ENCODE measurements around the gene MSANTD1. TPM values are rescaled to one million over a fixed set of nuclear protein-coding genes. Genes with fewer than 3 reads are reported as not detected.

The MSANTD1 gene
- total RNA-seq, 1 experiment from 2014 or later = 0.71 TPM

- intact Hi-C loops (cut with micrococcal nuclease) = no loop called here
- Histone ChIP-seq H3K36me3 (ENCODE audit: control insufficient read depth in 1 of 2, insufficient read depth in 2 of 2, low read length in 2 of 2) (peaks cover 9 to 21% of the 10 kb centered on the region in 2 experiments; a peak in 3 of 4 replicates), H3K9me3 (ENCODE audit: control insufficient read depth in 1 of 2, insufficient read depth in 1 of 2, low read depth in 1 of 2, low read length in 2 of 2) (no peaks in the 10 kb centered on the region), H3K4me1 (ENCODE audit: control insufficient read depth in 1 of 2, insufficient read depth in 2 of 2, low read length in 2 of 2) (no peaks in the 10 kb centered on the region), H3K9me2 (ENCODE audit: insufficient read depth) (no peaks in the 10 kb centered on the region), H3K4me3 (replicated peaks in 1 of 2; ENCODE audit: low read depth in 1 of 2, low read length in 2 of 2) (no peak overlapping the region), H4K20me1 (ENCODE audit: insufficient read depth) (no peaks in the 10 kb centered on the region), H3K9ac (ENCODE audit: low read length) (no peak overlapping the region), H3K27me3 (ENCODE audit: insufficient read depth, low read length) (no peaks in the 10 kb centered on the region), H3K27ac (ENCODE audit: low read depth, low read length) (no peak overlapping the region), H3K4me2 (ENCODE audit: low read length) (no peak overlapping the region), H2AFZ (ENCODE audit: low read depth, low read length, poor library complexity, severe bottlenecking) (no peak overlapping the region), H3K79me2 (ENCODE audit: insufficient read depth, low read length) (no peaks in the 10 kb centered on the region)
- CTCF ChIA-PET = no interaction called here
- no peak for ATAC-seq
- BruUV-seq (replicated peaks) = no TSS peak
- TF ChIP-seq EZH2phosphoT487 (IDR thresholded peaks at IDR 0.05; ENCODE audit: borderline replicate concordance) = no peak
- TF ChIP-seq CEBPB (IDR thresholded peaks at IDR 0.05; ENCODE audit: low read depth) = no peak
- no peak for TF ChIP-seq RAD21 (IDR thresholded peaks at IDR 0.05; ENCODE audit: low read depth)
- no peak for TF ChIP-seq CBX3 (IDR thresholded peaks at IDR 0.05; ENCODE audit: low read depth)
- no peak for TF ChIP-seq SP1 (IDR thresholded peaks at IDR 0.05; ENCODE audit: low read depth)
- POLR2A ChIA-PET = no interaction called here
- DNase-seq (ENCODE audit: low read depth, low spot score) = no peak
- RAD21 ChIA-PET (ENCODE audit: low non-redundant PET in 1 of 2, low total read pairs in 2 of 2, uncharacterized antibody in 2 of 2, unreplicated experiment in 2 of 2) = no interaction called here
Observed at GRCh38 chr4:3223956-3224748, 24.8 kb upstream of the MSANTD1 start.

DNA sequence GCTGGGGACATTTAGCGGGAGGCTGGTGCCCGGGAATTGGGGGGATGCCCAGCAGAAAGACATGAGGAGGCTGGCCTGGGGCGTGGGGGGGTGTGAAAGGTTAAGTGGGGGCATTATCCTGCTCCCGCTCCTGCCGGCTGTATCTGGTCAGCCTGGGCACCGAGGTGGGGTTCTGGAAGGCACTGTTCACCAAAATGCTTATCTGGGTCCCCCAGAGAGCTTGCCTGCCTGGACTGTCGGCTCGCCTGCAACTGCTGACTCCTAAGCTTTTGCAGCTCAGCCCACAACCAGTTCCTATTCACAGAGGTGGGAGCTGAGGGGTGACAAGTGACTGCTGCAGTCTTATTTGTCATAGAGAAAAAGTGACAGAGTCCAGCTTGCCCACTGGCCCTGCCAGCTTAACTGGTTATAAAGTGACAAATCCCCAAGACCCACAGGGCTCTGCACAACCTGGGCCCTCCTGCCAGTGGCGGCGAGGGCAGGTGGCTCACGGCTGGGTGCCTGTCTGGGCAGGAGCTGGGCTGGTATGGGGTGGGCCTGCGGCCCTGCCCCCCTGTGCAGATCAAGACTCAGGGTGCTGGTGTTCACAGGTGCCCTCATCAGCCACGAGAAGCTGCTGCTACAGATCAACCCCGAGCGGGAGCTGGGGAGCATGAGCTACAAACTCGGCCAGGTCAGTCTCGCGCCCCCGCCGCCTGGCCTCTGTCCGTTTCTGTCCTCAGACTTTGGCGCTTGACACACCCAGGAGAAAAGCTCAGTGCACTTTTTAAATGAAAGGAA lies 23.7 kb upstream of the MSANTD1 start:
- H3K27ac ChIP-seq (ENCODE audit: low read depth, low read length) = no peak overlapping the region
- POLR2A ChIA-PET = no interaction called here
- no peaks in the 10 kb centered on the region for H3K9me3 ChIP-seq (ENCODE audit: control insufficient read depth in 1 of 2, insufficient read depth in 1 of 2, low read depth in 1 of 2, low read length in 2 of 2)
- no peaks in the 10 kb centered on the region for H3K79me2 ChIP-seq (ENCODE audit: insufficient read depth, low read length)
- intact Hi-C loops (cut with micrococcal nuclease) = no loop called here
- no peak overlapping the region for H3K4me3 ChIP-seq (replicated peaks in 1 of 2; ENCODE audit: low read depth in 1 of 2, low read length in 2 of 2)
- peaks cover 20 to 31% of the 10 kb centered on the region in 2 experiments; a peak in 3 of 4 replicates for H3K36me3 ChIP-seq (ENCODE audit: control insufficient read depth in 1 of 2, insufficient read depth in 2 of 2, low read length in 2 of 2)
- TF ChIP-seq EZH2 (IDR thresholded peaks at IDR 0.05) (no peak), EZH2phosphoT487 (IDR thresholded peaks at IDR 0.05; ENCODE audit: borderline replicate concordance) (no peak), ZNF274 (IDR thresholded peaks at IDR 0.05; ENCODE audit: low read depth, low read length) (no peak), FOSL1 (IDR thresholded peaks at IDR 0.05; ENCODE audit: low read depth) (no peak), POLR2A (IDR thresholded peaks at IDR 0.05; ENCODE audit: borderline replicate concordance, extremely low read depth, insufficient read depth, insufficient read length) (no peak), ELF1 (IDR thresholded peaks at IDR 0.05; ENCODE audit: borderline replicate concordance, low read depth) (no peak)
- TF ChIP-seq, protein P1, sequence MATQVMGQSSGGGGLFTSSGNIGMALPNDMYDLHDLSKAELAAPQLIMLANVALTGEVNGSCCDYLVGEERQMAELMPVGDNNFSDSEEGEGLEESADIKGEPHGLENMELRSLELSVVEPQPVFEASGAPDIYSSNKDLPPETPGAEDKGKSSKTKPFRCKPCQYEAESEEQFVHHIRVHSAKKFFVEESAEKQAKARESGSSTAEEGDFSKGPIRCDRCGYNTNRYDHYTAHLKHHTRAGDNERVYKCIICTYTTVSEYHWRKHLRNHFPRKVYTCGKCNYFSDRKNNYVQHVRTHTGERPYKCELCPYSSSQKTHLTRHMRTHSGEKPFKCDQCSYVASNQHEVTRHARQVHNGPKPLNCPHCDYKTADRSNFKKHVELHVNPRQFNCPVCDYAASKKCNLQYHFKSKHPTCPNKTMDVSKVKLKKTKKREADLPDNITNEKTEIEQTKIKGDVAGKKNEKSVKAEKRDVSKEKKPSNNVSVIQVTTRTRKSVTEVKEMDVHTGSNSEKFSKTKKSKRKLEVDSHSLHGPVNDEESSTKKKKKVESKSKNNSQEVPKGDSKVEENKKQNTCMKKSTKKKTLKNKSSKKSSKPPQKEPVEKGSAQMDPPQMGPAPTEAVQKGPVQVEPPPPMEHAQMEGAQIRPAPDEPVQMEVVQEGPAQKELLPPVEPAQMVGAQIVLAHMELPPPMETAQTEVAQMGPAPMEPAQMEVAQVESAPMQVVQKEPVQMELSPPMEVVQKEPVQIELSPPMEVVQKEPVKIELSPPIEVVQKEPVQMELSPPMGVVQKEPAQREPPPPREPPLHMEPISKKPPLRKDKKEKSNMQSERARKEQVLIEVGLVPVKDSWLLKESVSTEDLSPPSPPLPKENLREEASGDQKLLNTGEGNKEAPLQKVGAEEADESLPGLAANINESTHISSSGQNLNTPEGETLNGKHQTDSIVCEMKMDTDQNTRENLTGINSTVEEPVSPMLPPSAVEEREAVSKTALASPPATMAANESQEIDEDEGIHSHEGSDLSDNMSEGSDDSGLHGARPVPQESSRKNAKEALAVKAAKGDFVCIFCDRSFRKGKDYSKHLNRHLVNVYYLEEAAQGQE (IDR thresholded peaks at IDR 0.05; ENCODE audit: low read depth) = no peak
- no peak overlapping the region for H2AFZ ChIP-seq (ENCODE audit: low read depth, low read length, poor library complexity, severe bottlenecking)
- no peaks in the 10 kb centered on the region for H3K4me1 ChIP-seq (ENCODE audit: control insufficient read depth in 1 of 2, insufficient read depth in 2 of 2, low read length in 2 of 2)
- no TSS peak for BruUV-seq (replicated peaks)
- no peaks in the 10 kb centered on the region for H4K20me1 ChIP-seq (ENCODE audit: insufficient read depth)
- ATAC-seq = no peak
- no peaks in the 10 kb centered on the region for H3K9me2 ChIP-seq (ENCODE audit: insufficient read depth)
- CTCF ChIA-PET = no interaction called here
- no peak overlapping the region for H3K9ac ChIP-seq (ENCODE audit: low read length)
- RAD21 ChIA-PET (ENCODE audit: low non-redundant PET in 1 of 2, low total read pairs in 2 of 2, uncharacterized antibody in 2 of 2, unreplicated experiment in 2 of 2) = no interaction called here
- no peaks in the 10 kb centered on the region for H3K27me3 ChIP-seq (ENCODE audit: insufficient read depth, low read length)
- no peak overlapping the region for H3K4me2 ChIP-seq (ENCODE audit: low read length)
- no peak for DNase-seq (ENCODE audit: low read depth, low spot score)

Data from HCT116 (cell line).